Hepatocyte (in vitro differentiated cells): ENCODE measurements around the gene IL1RAPL2. TPM values are rescaled to one million over a fixed set of nuclear protein-coding genes. Genes with fewer than 3 reads are reported as not detected.

Experiments used
- DNase-seq: peaks from one replicate; pipeline ENCODE4 v3.0.0-alpha.2; 2016; ENCODE audit warnings: low spot score
- H2AFZ ChIP-seq: fragments of 200-600 bp; sonication (generic); 2 replicates; pipeline ENCODE4 v1.6.0; 2016; ENCODE audit warnings: antibody characterized with exemption, mild to moderate bottlenecking
- H3K27ac ChIP-seq: fragments of 200-600 bp; sonication (generic); 2 replicates; pipeline ENCODE4 v1.5.1; 2016; ENCODE audit warnings: mild to moderate bottlenecking
- H3K27me3 ChIP-seq: fragments of 200-600 bp; sonication (generic); 2 replicates; pipeline ENCODE4 v1.6.1; 2016
- H3K36me3 ChIP-seq: fragments of 200-600 bp; sonication (generic); replicated peaks from 2 replicates; pipeline ENCODE4 v1.5.1; 2016; ENCODE audit warnings: low read depth; ENCODE audit not compliant: insufficient read depth
- H3K4me1 ChIP-seq: fragments of 200-600 bp; sonication (generic); 2 replicates; pipeline ENCODE4 v1.5.1; 2016; ENCODE audit warnings: mild to moderate bottlenecking, moderate library complexity; ENCODE audit not compliant: insufficient read depth
- H3K4me2 ChIP-seq: fragments of 200-600 bp; sonication (generic); 2 replicates; pipeline ENCODE4 v1.6.0; 2016
- H3K4me3 ChIP-seq: fragments of 200-600 bp; sonication (generic); 2 replicates; pipeline ENCODE4 v1.5.1; 2016; ENCODE audit warnings: mild to moderate bottlenecking
- H3K79me2 ChIP-seq: fragments of 200-600 bp; sonication (generic); 2 replicates; pipeline ENCODE4 v1.6.0; 2017; ENCODE audit warnings: mild to moderate bottlenecking
- H3K9me2 ChIP-seq: fragments of 200-600 bp; sonication (generic); replicated peaks from 2 replicates; pipeline ENCODE4 v1.6.0; 2017; ENCODE audit warnings: mild to moderate bottlenecking; ENCODE audit not compliant: insufficient read depth
- H3K9me3 ChIP-seq: fragments of 200-600 bp; sonication (generic); 2 replicates; pipeline ENCODE4 v1.5.1; 2016; ENCODE audit warnings: low read depth, mild to moderate bottlenecking
- H4K20me1 ChIP-seq: fragments of 200-600 bp; sonication (generic); 2 replicates; pipeline ENCODE4 v1.6.0; 2016; ENCODE audit warnings: mild to moderate bottlenecking; ENCODE audit not compliant: insufficient read depth, poor library complexity, severe bottlenecking
- CTCF ChIP-seq: fragments of 200-600 bp; sonication (generic); IDR thresholded peaks from 2 replicates; pipeline ENCODE4 v1.5.1; 2016; ENCODE audit warnings: antibody characterized with exemption, mild to moderate bottlenecking; ENCODE audit not compliant: poor library complexity
- EZH2 ChIP-seq: fragments of 200-600 bp; sonication (generic); IDR thresholded peaks from 2 replicates; pipeline ENCODE4 v1.6.1; 2016; ENCODE audit warnings: antibody characterized with exemption, mild to moderate bottlenecking, borderline replicate concordance
- EZH2phosphoT487 ChIP-seq: fragments of 200-600 bp; sonication (generic); IDR thresholded peaks from one replicate; pipeline ENCODE4 v1.6.1; 2018; ENCODE audit warnings: antibody characterized with exemption, mild to moderate bottlenecking, low read depth, moderate library complexity; ENCODE audit not compliant: unreplicated experiment, severe bottlenecking
- WGBS: methylation state at CpG from one replicate; pipeline ENCODE4 v1.1.6; 2016; ENCODE audit warnings: low lambda C conversion rate; ENCODE audit errors: missing lambda C conversion rate; 5-methylcytosine and 5-hydroxymethylcytosine counted together
- polyA plus RNA-seq: library from polyadenylated mRNA; unstranded; fragments of >200 nt; fragmentation: Nextera tagmentation; extraction: Ambion mirVana; gene quantifications from 2 replicates; pipeline ENCODE4 v1.2.1, GENCODE V29; 2016
- total RNA-seq: library from RNA; depleted of rRNA; stranded (reverse); fragments of >200 nt; gene quantifications from 2 replicates; pipeline ENCODE4 v1.2.3, GENCODE V29; 2014

Gene IL1RAPL2
- total and polyA plus RNA-seq, 2 experiments from 2014 or later = 0.40 TPM; not detected in 1

- 16% methylated on average over 2 of the region's 2 CpGs for WGBS
Observed at GRCh38 chrX:105190252-105190853, 624.4 kb downstream of the IL1RAPL2 start.

GRCh38 chrX:105191878-105192277, 625.9 kb downstream of the IL1RAPL2 start:
- WGBS = 50% methylated on average over 2 of the region's 2 CpGs
- Histone ChIP-seq H3K27me3 (no peaks in the 10 kb centered on the region), H3K4me1 (no peaks in the 10 kb centered on the region), H3K4me3 (no peak overlapping the region), H3K79me2 (no peaks in the 10 kb centered on the region), H2AFZ (no peak overlapping the region), H4K20me1 (no peaks in the 10 kb centered on the region), H3K36me3 (no peaks in the 10 kb centered on the region), H3K27ac (no peak overlapping the region), H3K9me3 (no peaks in the 10 kb centered on the region), H3K4me2 (no peak overlapping the region), H3K9me2 (no peaks in the 10 kb centered on the region)
- TF ChIP-seq EZH2phosphoT487 (no peak), CTCF (peak; percentile 42)
- DNase-seq = peak; percentile 37

More at GRCh38 chrX:105190252-105190853, 624.4 kb downstream of the IL1RAPL2 start:
- Histone ChIP-seq H2AFZ (no peak overlapping the region), H4K20me1 (no peaks in the 10 kb centered on the region), H3K27me3 (no peaks in the 10 kb centered on the region), H3K4me2 (no peak overlapping the region), H3K36me3 (no peaks in the 10 kb centered on the region), H3K4me1 (no peaks in the 10 kb centered on the region), H3K79me2 (no peaks in the 10 kb centered on the region), H3K27ac (no peak overlapping the region), H3K4me3 (no peak overlapping the region), H3K9me3 (no peaks in the 10 kb centered on the region), H3K9me2 (no peaks in the 10 kb centered on the region)
- TF ChIP-seq EZH2 (no peak), CTCF (peak; percentile 70)
- DNase-seq = peak; percentile 50

- H4K20me1 ChIP-seq = no peaks in the 10 kb centered on the region
- no peak overlapping the region for H2AFZ ChIP-seq
- no peaks in the 10 kb centered on the region for H3K36me3 ChIP-seq
- no peak for DNase-seq
- H3K27ac ChIP-seq = no peak overlapping the region
- no peaks in the 10 kb centered on the region for H3K79me2 ChIP-seq
- no peaks in the 10 kb centered on the region for H3K9me3 ChIP-seq
- H3K4me2 ChIP-seq = no peak overlapping the region
- no peaks in the 10 kb centered on the region for H3K27me3 ChIP-seq
- no peaks in the 10 kb centered on the region for H3K4me1 ChIP-seq
- H3K9me2 ChIP-seq = no peaks in the 10 kb centered on the region
- TF ChIP-seq CTCF (no peak), EZH2 (no peak), EZH2phosphoT487 (no peak)
- no peak overlapping the region for H3K4me3 ChIP-seq
Observed at GRCh38 chrX:105209406-105209805, 643.4 kb downstream of the IL1RAPL2 start.

GRCh38 chrX:105210258-105210657, 644.3 kb downstream of the IL1RAPL2 start:
- no peaks in the 10 kb centered on the region for H3K27me3 ChIP-seq
- H3K9me2 ChIP-seq = no peaks in the 10 kb centered on the region
- no peak for DNase-seq
- TF ChIP-seq EZH2 (no peak), CTCF (no peak), EZH2phosphoT487 (no peak)
- no peak overlapping the region for H3K27ac ChIP-seq
- H3K9me3 ChIP-seq = no peaks in the 10 kb centered on the region
- no peak overlapping the region for H3K4me3 ChIP-seq
- no peak overlapping the region for H2AFZ ChIP-seq
- no peaks in the 10 kb centered on the region for H3K4me1 ChIP-seq
- WGBS = 91% methylated on average over 2 of the region's 2 CpGs
- no peak overlapping the region for H3K4me2 ChIP-seq
- no peaks in the 10 kb centered on the region for H3K36me3 ChIP-seq
- no peaks in the 10 kb centered on the region for H3K79me2 ChIP-seq
- no peaks in the 10 kb centered on the region for H4K20me1 ChIP-seq
